Psoas muscle (tissue), 8 donors: ENCODE data around the gene STT3B. TPM values are rescaled to one million over a fixed set of nuclear protein-coding genes. Genes with fewer than 3 reads are reported as not detected.

Source experiments
- ATAC-seq, 4 donors: fragments of 200-7000 bp; cut with Tn5 transposase; one replicate each; pipeline ENCODE4 v1.9.1; 2020; ENCODE audit warnings: moderate library complexity in 3 of 4, mild to moderate bottlenecking in 2 of 4
- DNase-seq, 2 donors: peaks; one replicate each; pipeline ENCODE4 v3.0.0-alpha.2; 2020
- H3K27ac ChIP-seq: fragments of 200-600 bp; one replicate; pipeline ENCODE4 v1.8.0; 2022
- H3K27me3 ChIP-seq, 3 donors: fragments of 200-600 bp in 1 of 3; one replicate each; pipeline versions ENCODE4 v1.6.1 to v1.8.0; 2013 to 2022; ENCODE audit warnings: low read length in 2 of 3, mild to moderate bottlenecking in 2 of 3, moderate library complexity in 1 of 3; ENCODE audit not compliant: insufficient read depth in 3 of 3
- H3K36me3 ChIP-seq, 2 donors: fragments of 200-600 bp in 1 of 2; one replicate each; pipeline versions ENCODE4 v1.6.1 to v1.8.0; 2013 to 2022; ENCODE audit warnings: low read depth in 1 of 2, mild to moderate bottlenecking in 1 of 2, moderate library complexity in 1 of 2; ENCODE audit not compliant: insufficient read depth in 1 of 2
- H3K4me1 ChIP-seq: fragments of 200-600 bp; one replicate; pipeline ENCODE4 v1.8.0; 2022
- H3K4me3 ChIP-seq: fragments of 200-600 bp; one replicate; pipeline ENCODE4 v1.8.0; 2022; ENCODE audit warnings: mild to moderate bottlenecking
- H3K9me3 ChIP-seq: fragments of 200-600 bp; one replicate; pipeline ENCODE4 v1.8.0; 2022
- CTCF ChIP-seq: fragments of 200-600 bp; IDR thresholded peaks from one replicate; pipeline ENCODE4 v1.8.0; 2022; ENCODE audit warnings: antibody characterized with exemption
- WGBS, 3 donors: extraction: QIAGEN DNeasy Blood & Tissue Kit; methylation state at CpG; one replicate each; pipeline versions ENCODE4 v1.1.6 to v1.1.7; 2013; 5-methylcytosine and 5-hydroxymethylcytosine counted together
- intact Hi-C, 2 donors: fragments of 100-400 bp; cut with DNase I; formaldehyde crosslinking; loops; one replicate each; pipeline versions ENCODE4 v1.11.0 to v1.14.2; 2022
- polyA plus RNA-seq, 3 donors: library from polyadenylated mRNA; stranded (reverse); fragments of 200-250 nt; gene quantifications; one replicate each; pipeline ENCODE4 v1.2.3, GENCODE V29; 2013
- total RNA-seq, 4 donors: library from RNA; stranded (reverse); fragmentation: NEBNext Ultra II Directional in 2 of 4; extraction: Animal tissue kit (Norgen Biotek cat#: 25700) in 2 of 4; gene quantifications; one replicate each; pipeline versions ENCODE4 v1.2.1 to v1.2.4, GENCODE V29; 2021 to 2023
- donor health status: healthy with polysubstance abuse.
- donor health status: DM: no; HTN: no; CAD: no; lungs with moderate emphysema.
- donor health status: Bipolar disorder and iron deficiency.
- donor health status: healthy.
- donor health status: DM: yes; HTN: yes; CAD: no.
- donor health status: DM: no; HTN: no; CAD: no.
- donor health status: DM: no; HTN: no; CAD: no.
- donor health status: DM: yes; HTN: yes; CAD: no.

STT3B gene
- total and polyA plus RNA-seq, 7 donors = 33.8 to 95.5 (median 56.9) TPM

GRCh38 chr3:31555204-31555603 is 22.5 kb downstream of the STT3B start:
- peaks cover 31% of the 10 kb centered on the region for H3K4me1 ChIP-seq
- H3K27me3 ChIP-seq = no peaks in the 10 kb centered on the region
- WGBS, 3 donors = 31 to 81% (median 37%) methylated on average over 1 of the region's 1 CpG
- intact Hi-C loops = no loop called here
- H3K9me3 ChIP-seq = peaks cover 11% of the 10 kb centered on the region
- DNase-seq (no peak), ATAC-seq (no peak)
- no peaks in the 10 kb centered on the region for H3K36me3 ChIP-seq
- no peak overlapping the region for H3K4me3 ChIP-seq
- H3K27ac ChIP-seq = peak overlapping the region; percentile 1
- TF ChIP-seq CTCF = no peak

GRCh38 chr3:31559872-31560534 is 27.3 kb downstream of the STT3B start:
- peaks cover 29% of the 10 kb centered on the region for H3K4me1 ChIP-seq
- ATAC-seq = no peak
- DNase-seq = no peak
- no peak overlapping the region for H3K27ac ChIP-seq
- 95 to 99% (median 96%) methylated on average over 2 of the region's 2 CpGs for whole genome bisulfite sequencing, 3 donors
- no peaks in the 10 kb centered on the region for H3K27me3 ChIP-seq
- no peaks in the 10 kb centered on the region for H3K36me3 ChIP-seq
- peaks cover 14% of the 10 kb centered on the region for H3K9me3 ChIP-seq
- no peak for TF ChIP-seq CTCF
- no peak overlapping the region for H3K4me3 ChIP-seq
- intact Hi-C loops = no loop called here

DNA sequence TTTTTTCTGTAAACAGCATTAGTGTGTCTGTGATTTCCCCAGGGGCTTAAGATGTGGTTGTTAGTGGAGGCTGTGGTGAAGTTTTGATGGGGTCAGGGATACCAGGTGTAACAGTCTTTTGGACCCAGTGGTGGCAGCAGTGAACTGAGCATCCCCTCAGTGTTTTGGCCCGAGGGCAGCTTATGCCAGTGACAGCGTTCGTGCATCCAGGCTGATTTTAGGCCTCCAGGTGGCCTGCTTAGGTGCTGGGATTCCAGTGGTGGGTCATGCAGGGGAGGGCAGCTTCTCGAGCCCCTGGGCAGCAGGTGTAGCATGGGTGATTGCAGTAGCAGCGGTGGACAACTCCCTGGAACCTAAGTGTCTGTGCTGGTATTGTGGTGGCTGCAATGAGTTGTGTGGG is 29.2 kb downstream of the STT3B start:
- no peak for ATAC-seq
- H3K4me1 ChIP-seq = peaks cover 34% of the 10 kb centered on the region
- no peaks in the 10 kb centered on the region for H3K27me3 ChIP-seq
- 80 to 88% (median 88%) methylated on average over 5 of the region's 5 CpGs for WGBS, 3 donors
- intact Hi-C loops = no loop called here
- TF ChIP-seq CTCF = no peak
- H3K36me3 ChIP-seq = no peaks in the 10 kb centered on the region
- no peak overlapping the region for H3K4me3 ChIP-seq
- no peak overlapping the region for H3K27ac ChIP-seq
- H3K9me3 ChIP-seq = peaks cover 14% of the 10 kb centered on the region
- peak in 1 of 2 donors; percentile 24 for DNase-seq

GRCh38 chr3:31562525-31562924 is 29.8 kb downstream of the STT3B start:
- ATAC-seq = peak in 1 of 4 donors; percentile 12
- DNase-seq = peak in 1 of 2 donors; percentile 33

More at GRCh38 chr3:31562525-31562924, 29.8 kb downstream of the STT3B start:
- no peaks in the 10 kb centered on the region for H3K36me3 ChIP-seq
- TF ChIP-seq CTCF = no peak
- 94 to 97% (median 94%) methylated on average over 8 of the region's 8 CpGs for WGBS, 3 donors
- H3K27ac ChIP-seq = no peak overlapping the region
- peaks cover 33% of the 10 kb centered on the region for H3K4me1 ChIP-seq
- H3K4me3 ChIP-seq = no peak overlapping the region
- intact Hi-C loops = no loop called here
- no peaks in the 10 kb centered on the region for H3K27me3 ChIP-seq
- H3K9me3 ChIP-seq = peaks cover 14% of the 10 kb centered on the region
